Measurements from ENCODE around the gene RCAN1.
"Not testable (repeated sequence)": the region's sequence is repeated elsewhere in the genome, so short reads cannot be mapped to it uniquely, and the experiment has no call there.

Gene RCAN1

GRCh38 chr21:34511787-34512455 is 103.0 kb downstream of the RCAN1 start, which contains the start of gene KCNE1:
Gene KCNE1 (minus strand): TSS chr21:34512210. CDS start chr21:34449634, 62,576 bp downstream.
- no peak for DNase-seq

GRCh38 chr21:34511181-34511580 is 103.7 kb downstream of the RCAN1 start:
- DNase-seq = no peak

- DNase-seq = peak; percentile 66
These were observed 104.5 kb downstream of the RCAN1 start for GRCh38 chr21:34510148-34511142.

GRCh38 chr21:34509151-34509550 is 105.8 kb downstream of the RCAN1 start:
- DNase-seq = no peak

- DNase-seq = no peak
These were observed 110.3 kb downstream of the RCAN1 start for GRCh38 chr21:34504595-34504994.

- DNase-seq = no peak
These were observed 112.3 kb downstream of the RCAN1 start for GRCh38 chr21:34502480-34503106.

GRCh38 chr21:34501716-34502115 is 113.2 kb downstream of the RCAN1 start:
- no peak for DNase-seq

GRCh38 chr21:34500191-34500590 is 114.7 kb downstream of the RCAN1 start:
- DNase-seq = no peak

GRCh38 chr21:34499116-34499515 is 115.8 kb downstream of the RCAN1 start:
- DNase-seq = no peak

GRCh38 chr21:34498623-34499022 is 116.3 kb downstream of the RCAN1 start:
- DNase-seq = no peak

- not testable (repeated sequence) for DNase-seq
These were observed 131.1 kb downstream of the RCAN1 start for GRCh38 chr21:34483854-34484253.

GRCh38 chr21:34483435-34483834 is 131.5 kb downstream of the RCAN1 start:
- not testable (repeated sequence) for DNase-seq

- not testable (repeated sequence) for DNase-seq
These were observed 147.6 kb downstream of the RCAN1 start for GRCh38 chr21:34467333-34467732.
